OCI-LY7 (cell line): ENCODE measurements around the gene IL22RA2. TPM values are rescaled to one million over a fixed set of nuclear protein-coding genes. Genes with fewer than 3 reads are reported as not detected.

Experiments used
- BruUV-seq: library from RNA; stranded (reverse); fragments of 400-500 nt; replicated peaks from 2 replicates; lab custom pipeline; 2021; lab: Mats Ljungman, UMichigan
- CTCF ChIA-PET: fragments of 300-600 bp; sonication (Branson Sonifier 250); formaldehyde crosslinking; loops from one replicate; lab custom pipeline; 2022; ENCODE audit warnings: antibody characterized with exemption; ENCODE audit not compliant: unreplicated experiment; lab: Charles Lee
- POLR2A ChIA-PET: fragments of 300-600 bp; sonication (Branson Sonifier 250); formaldehyde crosslinking; loops from one replicate; lab custom pipeline; 2022; ENCODE audit warnings: antibody characterized with exemption; lab: Charles Lee
- DNase-seq: peaks from one replicate; pipeline ENCODE4 v3.0.0-alpha.2; 2015; ENCODE audit warnings: low spot score
- H2AFZ ChIP-seq: fragments of 200-600 bp; sonication (generic), shearing (Covaris generic); 2 replicates; pipeline ENCODE4 v1.6.1; 2014; ENCODE audit warnings: mild to moderate bottlenecking, antibody characterized with exemption, low read length, moderate library complexity
- H3K27ac ChIP-seq: fragments of 200-600 bp; sonication (generic); 2 replicates; pipeline ENCODE4 v1.5.1; 2014; ENCODE audit warnings: mixed run types, low read depth, mild to moderate bottlenecking, moderate library complexity, low read length, inconsistent platforms; ENCODE audit not compliant: poor library complexity, severe bottlenecking
- H3K36me3 ChIP-seq: fragments of 200-600 bp; sonication (generic); 2 replicates; pipeline ENCODE4 v1.6.1; 2014; ENCODE audit warnings: mild to moderate bottlenecking, antibody characterized with exemption, low read length, moderate library complexity, mixed read lengths; ENCODE audit not compliant: insufficient read depth
- H3K4me1 ChIP-seq: fragments of 200-600 bp; sonication (generic); 2 replicates; pipeline ENCODE4 v1.5.1; 2014; ENCODE audit warnings: mild to moderate bottlenecking, low read length; ENCODE audit not compliant: insufficient read depth, poor library complexity, severe bottlenecking
- H3K4me2 ChIP-seq: fragments of 200-600 bp; sonication (generic); 2 replicates; pipeline ENCODE4 v1.6.1; 2014; ENCODE audit warnings: mild to moderate bottlenecking, low read length
- H3K4me3 ChIP-seq: fragments of 200-600 bp; sonication (generic); 2 replicates; pipeline ENCODE4 v1.5.1; 2014; ENCODE audit warnings: mild to moderate bottlenecking, low read depth, low read length; ENCODE audit not compliant: poor library complexity, severe bottlenecking
- H3K79me2 ChIP-seq: fragments of 200-600 bp; sonication (generic); 2 replicates; pipeline ENCODE4 v1.6.1; 2016; ENCODE audit warnings: low read depth, mild to moderate bottlenecking, low read length, moderate library complexity, mixed read lengths; ENCODE audit not compliant: insufficient read depth
- H3K9me2 ChIP-seq: fragments of 200-600 bp; sonication (generic); 2 replicates; pipeline ENCODE4 v1.6.1; 2016; ENCODE audit warnings: mild to moderate bottlenecking, low read length, mixed read lengths; ENCODE audit not compliant: insufficient read depth
- H3K9me3 ChIP-seq: fragments of 200-600 bp; sonication (generic); 2 replicates; pipeline ENCODE4 v1.6.1; 2014; ENCODE audit warnings: mild to moderate bottlenecking, mixed run types, low read length, mixed read lengths
- H4K20me1 ChIP-seq: fragments of 200-600 bp; sonication (generic); 2 replicates; pipeline ENCODE4 v1.6.1; 2014; ENCODE audit warnings: mild to moderate bottlenecking, antibody characterized with exemption, low read length, moderate library complexity, mixed read lengths; ENCODE audit not compliant: insufficient read depth
- EZH2phosphoT487 ChIP-seq: fragments of 200-600 bp; sonication (generic); IDR thresholded peaks from 2 replicates; pipeline ENCODE4 v1.6.1; 2018; ENCODE audit warnings: low read depth, borderline replicate concordance, mild to moderate bottlenecking, mixed run types, antibody characterized with exemption, low read length, moderate library complexity, mixed read lengths
- intact Hi-C: fragments of 100-400 bp; cut with micrococcal nuclease; formaldehyde crosslinking; loops from one replicate; pipeline ENCODE4 v1.10.0; 2022; ENCODE audit not compliant: unreplicated experiment
- total RNA-seq, 2 experiments: library from RNA; depleted of rRNA in 1 of 2; stranded (reverse); fragments of >200 nt in 1 of 2; shearing (Covaris generic) in 1 of 2; gene quantifications; 2 replicates each; pipeline ENCODE4 v1.2.3, GENCODE V29; 2014 to 2022
- TF ChIP-seq, protein P1 (sequence below): fragments of 200-600 bp; sonication (generic); conservative IDR thresholded peaks from 2 replicates; pipeline ENCODE4 v1.5.1; 2014; ENCODE audit warnings: mild to moderate bottlenecking, antibody characterized with exemption, low read length, moderate library complexity, mixed read lengths

The IL22RA2 gene
- total RNA-seq, 2 experiments from 2014 or later, result not detected

DNA sequence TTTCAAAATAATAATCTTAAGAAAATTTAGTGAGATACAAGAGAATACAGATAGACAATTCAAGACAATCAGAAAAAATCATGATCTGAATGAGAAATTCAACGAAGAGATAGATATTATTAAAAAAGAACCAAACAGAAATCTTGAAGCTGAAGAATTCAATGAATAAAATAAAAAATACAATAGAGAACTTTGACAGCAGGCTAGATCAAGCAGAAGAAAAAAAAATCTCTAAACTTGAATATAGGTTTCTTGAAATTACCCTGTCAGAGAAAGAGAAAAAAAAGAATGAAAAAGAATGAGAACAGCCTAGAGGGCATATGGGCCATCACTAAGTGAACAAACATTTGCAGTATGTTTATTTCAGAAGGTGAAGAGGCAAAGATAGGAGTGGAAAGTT, 39.0 kb downstream of the IL22RA2 start:
- H3K36me3 ChIP-seq, result no peaks in the 10 kb centered on the region
- H3K9me2 ChIP-seq, result no peaks in the 10 kb centered on the region
- H4K20me1 ChIP-seq, result no peaks in the 10 kb centered on the region
- H3K4me3 ChIP-seq, result no peak overlapping the region
- DNase-seq, result no peak
- peaks cover 35% of the 10 kb centered on the region for H3K9me3 ChIP-seq
- no TSS peak for BruUV-seq
- no peak overlapping the region for H3K27ac ChIP-seq
- no peak overlapping the region for H2AFZ ChIP-seq
- no peak for TF ChIP-seq EZH2phosphoT487
- TF ChIP-seq, protein P1, sequence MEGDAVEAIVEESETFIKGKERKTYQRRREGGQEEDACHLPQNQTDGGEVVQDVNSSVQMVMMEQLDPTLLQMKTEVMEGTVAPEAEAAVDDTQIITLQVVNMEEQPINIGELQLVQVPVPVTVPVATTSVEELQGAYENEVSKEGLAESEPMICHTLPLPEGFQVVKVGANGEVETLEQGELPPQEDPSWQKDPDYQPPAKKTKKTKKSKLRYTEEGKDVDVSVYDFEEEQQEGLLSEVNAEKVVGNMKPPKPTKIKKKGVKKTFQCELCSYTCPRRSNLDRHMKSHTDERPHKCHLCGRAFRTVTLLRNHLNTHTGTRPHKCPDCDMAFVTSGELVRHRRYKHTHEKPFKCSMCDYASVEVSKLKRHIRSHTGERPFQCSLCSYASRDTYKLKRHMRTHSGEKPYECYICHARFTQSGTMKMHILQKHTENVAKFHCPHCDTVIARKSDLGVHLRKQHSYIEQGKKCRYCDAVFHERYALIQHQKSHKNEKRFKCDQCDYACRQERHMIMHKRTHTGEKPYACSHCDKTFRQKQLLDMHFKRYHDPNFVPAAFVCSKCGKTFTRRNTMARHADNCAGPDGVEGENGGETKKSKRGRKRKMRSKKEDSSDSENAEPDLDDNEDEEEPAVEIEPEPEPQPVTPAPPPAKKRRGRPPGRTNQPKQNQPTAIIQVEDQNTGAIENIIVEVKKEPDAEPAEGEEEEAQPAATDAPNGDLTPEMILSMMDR, result no peak
- intact Hi-C loops, result no loop called here
- no peak overlapping the region for H3K4me2 ChIP-seq
- CTCF ChIA-PET, result no interaction called here
- no peaks in the 10 kb centered on the region for H3K79me2 ChIP-seq
- POLR2A ChIA-PET, result interaction anchor here (0.6 to 1.5 kb wide), 2 partner anchors 11 to 49 kb away, joined by 3 read pairs; no protein-coding TSS in a partner anchor
- H3K4me1 ChIP-seq, result no peaks in the 10 kb centered on the region

DNA sequence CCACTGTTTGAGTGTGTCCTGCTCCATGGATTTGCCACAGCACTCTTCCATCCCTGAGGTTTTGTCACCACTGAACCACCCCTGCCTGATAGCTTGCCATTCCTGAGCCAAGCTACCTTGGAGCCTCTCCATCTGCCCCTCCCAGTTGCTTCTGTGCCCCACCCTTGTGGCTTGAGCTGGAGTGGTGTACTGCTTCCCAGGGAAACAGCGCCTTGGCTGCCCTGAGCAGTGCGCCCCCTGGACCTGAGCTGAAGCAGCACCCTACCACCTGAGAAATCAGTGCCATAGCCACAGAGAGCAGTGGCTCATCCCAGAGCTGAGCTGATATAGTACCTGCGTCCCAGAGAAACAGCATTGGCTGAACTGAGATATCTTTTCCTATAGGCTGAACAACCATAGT, 40.3 kb downstream of the IL22RA2 start:
- no peaks in the 10 kb centered on the region for H3K4me1 ChIP-seq
- H3K27ac ChIP-seq, result no peak overlapping the region
- no peaks in the 10 kb centered on the region for H3K36me3 ChIP-seq
- H3K9me3 ChIP-seq, result peaks cover 35% of the 10 kb centered on the region
- CTCF ChIA-PET, result no interaction called here
- no peaks in the 10 kb centered on the region for H4K20me1 ChIP-seq
- BruUV-seq, result no TSS peak
- intact Hi-C loops, result no loop called here
- no peak overlapping the region for H3K4me3 ChIP-seq
- no peak overlapping the region for H3K4me2 ChIP-seq
- no peaks in the 10 kb centered on the region for H3K79me2 ChIP-seq
- H2AFZ ChIP-seq, result no peak overlapping the region
- no peak for DNase-seq
- POLR2A ChIA-PET, result interaction anchor here (1.5 kb wide), 1 partner anchor 12 kb away, joined by 3 read pairs; no protein-coding TSS in a partner anchor
- TF ChIP-seq EZH2phosphoT487, result no peak
- TF ChIP-seq, protein P1, result no peak
- H3K9me2 ChIP-seq, result no peaks in the 10 kb centered on the region

DNA sequence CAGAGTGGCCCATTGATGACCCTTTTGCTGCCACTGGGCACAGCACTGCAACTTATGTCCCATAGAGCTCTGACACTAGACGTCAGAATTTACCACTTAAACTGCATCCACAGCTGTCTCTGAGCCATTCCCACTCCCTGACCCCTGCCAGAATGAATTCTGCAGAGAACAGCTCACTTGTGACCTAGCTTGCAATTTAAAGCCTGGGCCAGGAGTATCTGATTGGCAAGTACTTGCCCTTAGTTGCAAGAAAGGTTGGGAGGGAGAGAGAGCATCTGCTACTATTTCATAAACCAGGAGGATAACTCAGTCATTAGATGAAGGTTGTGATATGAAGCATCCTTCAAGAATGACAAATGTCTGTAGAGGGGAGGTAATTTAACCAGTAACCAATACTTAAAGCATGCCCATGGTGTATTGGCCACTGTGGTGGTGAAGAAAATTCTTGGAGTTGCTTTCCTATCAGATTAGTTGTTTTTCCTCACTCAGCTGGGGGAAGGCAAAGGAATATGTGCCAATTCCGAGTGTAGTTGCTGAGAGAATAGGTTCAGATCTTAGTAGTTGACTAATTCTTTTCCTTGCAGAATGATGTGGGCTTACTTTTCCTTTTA, 46.5 kb downstream of the IL22RA2 start:
- ChIA-PET POLR2A (interaction anchor here (0.9 to 1.0 kb wide), 2 partner anchors 12 to 16 kb away, joined by 3 to 6 read pairs; no protein-coding TSS in a partner anchor), CTCF (interaction anchor here (1.0 kb wide), 1 partner anchor 32 kb away, joined by 3 read pairs; no protein-coding TSS in a partner anchor)
- no peaks in the 10 kb centered on the region for H3K9me2 ChIP-seq
- TF ChIP-seq, protein P1, result no peak
- TF ChIP-seq EZH2phosphoT487, result no peak
- intact Hi-C loops, result no loop called here
- BruUV-seq, result no TSS peak
- H3K4me1 ChIP-seq, result no peaks in the 10 kb centered on the region
- H3K79me2 ChIP-seq, result no peaks in the 10 kb centered on the region
- H4K20me1 ChIP-seq, result no peaks in the 10 kb centered on the region
- H2AFZ ChIP-seq, result no peak overlapping the region
- H3K36me3 ChIP-seq, result no peaks in the 10 kb centered on the region
- no peak overlapping the region for H3K4me3 ChIP-seq
- no peak for DNase-seq
- no peak overlapping the region for H3K4me2 ChIP-seq
- H3K27ac ChIP-seq, result no peak overlapping the region
- H3K9me3 ChIP-seq, result peaks cover 29% of the 10 kb centered on the region; the same call in 1 of the 2 replicates
